ENCODE results near the gene KIF13A. TPM values are rescaled to one million over a fixed set of nuclear protein-coding genes. Genes with fewer than 3 reads are reported as not detected.
"Not testable (repeated sequence)": the region's sequence is repeated elsewhere in the genome, so short reads cannot be mapped to it uniquely, and the experiment has no call there.

Gene KIF13A
- total RNA-seq, 2 donors from 2014 or later, result 0.45 TPM; not detected in 1

DNA sequence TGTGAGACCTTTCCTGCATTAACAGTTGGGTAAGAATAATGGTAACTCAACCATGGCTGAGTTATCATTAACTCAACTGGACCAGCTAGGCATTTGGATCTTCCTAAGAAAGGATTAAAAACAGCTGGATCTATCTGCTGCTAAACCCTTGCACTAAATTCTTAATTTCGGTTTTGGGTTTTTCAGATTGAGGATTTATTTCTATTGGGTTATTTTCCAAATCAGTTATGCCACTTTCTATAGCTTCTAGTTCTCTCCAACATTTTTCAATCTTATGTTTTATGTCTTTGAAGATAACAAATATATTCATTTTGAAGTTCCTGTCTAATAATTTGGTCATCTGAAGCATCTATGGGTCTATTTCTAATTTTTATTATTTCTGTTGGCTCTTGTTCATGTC is 92.5 kb downstream of the KIF13A start:
- Mint-ChIP-seq H3K4me3 (no peak overlapping the region), H3K36me3 (ENCODE audit: low read depth) (no peaks in the 10 kb centered on the region), H3K9me3 (peaks cover 15% of the 10 kb centered on the region), H3K4me1 (no peaks in the 10 kb centered on the region), H3K27me3 (peaks cover 21% of the 10 kb centered on the region), H3K27ac (no peak overlapping the region)
- no peak for ATAC-seq (replicated peaks)

DNA sequence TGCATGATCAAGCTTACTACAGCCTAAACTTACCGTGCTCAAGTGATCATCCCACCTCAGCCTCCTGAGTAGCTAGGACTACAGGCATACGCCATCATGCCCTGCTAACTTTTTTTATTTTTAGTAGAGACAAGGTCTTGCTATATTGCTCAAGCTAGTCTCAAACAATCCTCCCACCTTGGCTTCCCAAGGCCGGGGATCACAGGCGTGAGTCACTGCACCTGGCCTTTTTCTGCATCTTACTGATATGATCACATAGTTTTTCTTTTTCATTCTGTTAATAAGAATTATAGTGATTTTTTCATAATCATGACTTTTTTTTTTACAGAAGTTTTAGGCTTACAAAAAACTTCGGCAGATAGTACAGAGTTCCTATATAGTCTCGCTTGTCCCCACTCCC is 93.2 kb downstream of the KIF13A start:
- Mint-ChIP-seq H3K27ac (no peak overlapping the region), H3K9me3 (peaks cover 15% of the 10 kb centered on the region), H3K4me3 (no peak overlapping the region), H3K4me1 (no peaks in the 10 kb centered on the region), H3K27me3 (peaks cover 21% of the 10 kb centered on the region), H3K36me3 (ENCODE audit: low read depth) (no peaks in the 10 kb centered on the region)
- ATAC-seq (replicated peaks), result no peak

DNA sequence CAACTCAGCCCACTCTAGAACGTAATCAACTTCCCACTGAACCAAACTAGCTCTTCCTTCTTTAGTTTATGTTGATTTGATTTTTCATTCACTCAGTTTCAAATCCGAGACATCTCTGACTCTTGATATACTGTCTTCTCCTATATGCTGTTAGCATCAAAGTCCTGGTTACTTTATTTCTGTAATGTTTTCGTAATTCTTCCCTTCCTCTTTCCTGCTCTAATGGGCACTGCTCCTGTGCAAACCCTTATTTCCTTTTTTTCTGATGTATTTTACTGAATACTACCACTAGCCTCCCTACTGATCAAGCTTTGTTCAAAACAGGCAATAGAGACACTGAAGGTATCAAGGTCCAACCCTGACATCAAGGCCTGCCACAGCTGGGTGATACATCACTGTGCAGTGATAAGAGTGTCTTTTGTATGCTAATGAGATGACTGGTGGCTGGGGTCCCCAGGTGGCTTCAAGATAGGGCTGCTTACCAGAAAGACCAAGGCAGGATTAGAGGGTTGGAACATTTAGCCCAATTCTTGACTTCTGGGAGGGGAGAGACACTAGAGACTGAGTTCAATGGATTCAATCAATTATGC is 95.2 kb downstream of the KIF13A start:
- H3K27me3 Mint-ChIP-seq, result peaks cover 20% of the 10 kb centered on the region
- H3K9me3 Mint-ChIP-seq, result peaks cover 15% of the 10 kb centered on the region
- H3K27ac Mint-ChIP-seq, result no peak overlapping the region
- ATAC-seq (replicated peaks), result no peak
- H3K4me3 Mint-ChIP-seq, result no peak overlapping the region
- no peaks in the 10 kb centered on the region for H3K4me1 Mint-ChIP-seq
- no peaks in the 10 kb centered on the region for H3K36me3 Mint-ChIP-seq (ENCODE audit: low read depth)

DNA sequence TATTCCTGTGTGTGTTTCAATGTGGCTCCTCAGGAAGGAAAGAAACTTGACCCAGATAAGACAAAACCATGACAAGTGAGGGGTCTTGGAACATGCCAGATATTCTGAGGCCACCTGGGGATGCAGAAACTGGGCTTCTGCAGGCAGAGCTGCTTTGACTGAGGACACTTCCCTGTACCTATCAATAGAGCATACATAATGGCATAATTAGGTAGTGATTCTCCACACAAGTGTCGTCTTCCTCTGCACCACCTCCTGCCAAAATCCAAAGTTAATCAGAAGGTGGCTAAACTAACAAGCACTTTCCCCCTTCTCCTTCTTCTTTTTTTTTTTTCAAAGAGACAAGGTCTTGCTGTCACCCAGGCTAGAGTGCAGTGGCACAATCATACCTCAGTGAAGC is 97.1 kb downstream of the KIF13A start:
- Mint-ChIP-seq H3K9me3 (peaks cover 2% of the 10 kb centered on the region), H3K4me1 (no peaks in the 10 kb centered on the region), H3K27ac (no peak overlapping the region), H3K36me3 (ENCODE audit: low read depth) (no peaks in the 10 kb centered on the region), H3K4me3 (no peak overlapping the region), H3K27me3 (peaks cover 23% of the 10 kb centered on the region)
- no peak for ATAC-seq (replicated peaks)

DNA sequence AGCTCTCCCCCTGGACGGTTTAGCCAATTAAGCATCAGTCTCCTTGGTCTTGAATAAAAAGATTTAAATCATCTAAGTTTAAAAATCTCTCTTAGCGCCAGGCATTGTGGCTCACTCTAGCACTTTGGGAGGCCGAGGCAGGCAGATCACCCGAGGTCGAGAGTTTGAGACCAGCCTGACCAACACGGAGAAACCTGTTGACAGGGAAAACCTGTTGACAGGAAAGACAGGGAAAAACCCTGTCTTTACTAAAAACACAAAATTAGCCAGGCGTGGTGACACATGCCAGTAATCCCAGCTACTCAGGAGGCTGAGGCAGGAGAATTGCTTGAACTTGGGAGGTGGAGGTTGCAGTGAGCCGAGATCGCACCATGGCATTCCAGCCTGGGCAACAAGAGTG is 97.7 kb downstream of the KIF13A start:
- H3K27me3 Mint-ChIP-seq, result peaks cover 24% of the 10 kb centered on the region
- not testable (repeated sequence) for H3K36me3 Mint-ChIP-seq (ENCODE audit: low read depth); H3K4me1 Mint-ChIP-seq; ATAC-seq (replicated peaks); H3K27ac Mint-ChIP-seq; H3K9me3 Mint-ChIP-seq; H3K4me3 Mint-ChIP-seq

DNA sequence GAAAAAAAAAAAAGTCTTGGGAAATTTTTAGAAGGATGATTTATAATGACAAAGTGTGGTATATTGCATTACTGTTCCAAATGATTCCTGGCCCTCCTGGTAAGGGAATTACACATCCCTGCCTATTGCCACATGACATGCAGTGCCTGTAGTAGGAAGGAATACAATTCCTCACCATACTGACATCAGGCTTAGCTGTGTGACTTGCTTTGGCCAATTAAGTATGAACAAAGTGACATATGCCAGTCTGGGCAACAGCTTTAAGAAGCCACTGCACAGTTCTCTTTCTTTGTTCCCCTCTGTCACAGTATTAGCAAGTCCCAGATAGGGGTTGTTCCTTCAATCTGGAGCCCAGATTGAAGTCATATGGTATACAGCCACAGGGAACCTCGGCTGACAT is 100.5 kb downstream of the KIF13A start:
- H3K4me3 Mint-ChIP-seq, result no peak overlapping the region
- H3K27me3 Mint-ChIP-seq, result peaks cover 33% of the 10 kb centered on the region
- H3K9me3 Mint-ChIP-seq, result no peaks in the 10 kb centered on the region
- no peak for ATAC-seq (replicated peaks)
- H3K36me3 Mint-ChIP-seq (ENCODE audit: low read depth), result no peaks in the 10 kb centered on the region
- H3K4me1 Mint-ChIP-seq, result no peaks in the 10 kb centered on the region
- H3K27ac Mint-ChIP-seq, result no peak overlapping the region

DNA sequence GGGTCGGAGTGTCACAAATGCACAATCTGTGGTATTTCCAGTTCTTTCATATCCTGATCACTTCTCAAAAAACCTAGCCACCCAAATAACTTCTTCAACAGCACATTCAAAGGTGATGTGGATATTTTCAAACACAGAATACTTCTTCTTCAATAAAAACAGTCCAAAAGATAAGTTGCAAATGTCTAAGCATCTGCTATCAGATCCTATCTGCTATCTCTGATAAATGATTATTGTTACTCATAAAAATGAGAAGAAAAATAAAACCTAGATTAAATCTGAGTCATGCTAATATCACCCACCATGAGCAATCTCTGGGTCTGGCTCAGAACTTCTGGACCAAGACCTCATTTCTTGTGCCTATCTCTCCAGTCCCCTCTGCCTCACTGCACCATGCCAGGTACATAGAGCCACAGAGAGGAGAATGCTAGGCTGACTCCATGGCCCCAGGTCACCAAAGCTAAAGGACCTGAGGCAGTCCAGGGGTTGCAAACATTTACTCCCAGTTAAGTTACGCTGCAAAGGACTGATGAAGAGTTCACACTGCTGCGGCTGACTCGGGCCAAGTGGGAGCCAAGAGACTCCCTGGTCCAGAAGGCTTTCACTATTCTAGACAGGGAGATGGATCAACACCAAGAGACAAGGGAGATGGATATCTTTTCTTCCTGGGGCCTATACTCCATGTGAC is 101.4 kb downstream of the KIF13A start:
- no peaks in the 10 kb centered on the region for H3K4me1 Mint-ChIP-seq
- H3K9me3 Mint-ChIP-seq, result no peaks in the 10 kb centered on the region
- H3K4me3 Mint-ChIP-seq, result no peak overlapping the region
- no peaks in the 10 kb centered on the region for H3K36me3 Mint-ChIP-seq (ENCODE audit: low read depth)
- H3K27ac Mint-ChIP-seq, result no peak overlapping the region
- no peak for ATAC-seq (replicated peaks)
- peaks cover 31% of the 10 kb centered on the region for H3K27me3 Mint-ChIP-seq

DNA sequence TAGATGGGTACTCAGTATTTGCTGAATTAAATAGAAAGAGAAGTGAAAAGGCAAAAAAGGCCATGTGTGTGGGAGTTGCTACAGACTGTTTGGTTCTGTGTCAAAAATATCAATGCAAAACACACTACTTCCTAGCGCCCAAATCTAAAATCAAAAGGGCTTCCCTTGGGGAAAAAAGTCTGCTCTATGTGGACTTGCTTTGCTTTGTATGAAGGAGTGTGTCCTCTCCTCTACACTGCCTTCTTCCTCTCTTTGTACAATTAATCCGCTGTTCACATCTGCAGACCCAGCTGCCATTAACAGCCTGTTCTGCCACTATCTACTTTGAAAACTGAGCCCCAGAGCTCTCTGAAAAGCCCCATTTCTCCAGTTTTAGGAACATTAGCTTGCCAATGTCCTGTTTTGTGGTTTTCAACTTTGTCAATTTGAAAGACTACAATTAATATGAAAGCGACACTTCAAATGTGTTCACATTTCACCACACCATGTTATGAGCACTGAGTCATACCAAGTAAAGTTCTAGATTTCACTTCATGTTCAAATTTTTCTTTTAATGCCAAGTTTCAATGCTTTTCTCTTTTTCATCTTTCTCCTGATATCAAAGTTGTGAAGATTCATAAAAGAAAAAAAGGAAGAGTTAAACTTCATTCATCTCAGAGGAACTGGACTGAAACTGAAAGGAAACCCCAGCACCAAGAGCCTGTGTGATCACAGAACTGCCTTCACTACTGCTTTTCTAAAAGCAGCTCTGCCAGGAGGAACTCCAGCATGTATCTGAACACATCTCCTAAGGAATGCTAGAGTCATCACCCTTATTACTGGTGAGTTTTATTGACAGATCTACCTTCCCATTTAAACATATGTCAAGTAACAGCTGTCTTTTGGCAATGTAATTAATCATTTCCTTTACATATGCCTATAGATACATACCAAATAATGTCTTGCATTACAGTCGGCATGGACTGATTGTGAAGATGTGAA is 102.6 kb downstream of the KIF13A start:
- Mint-ChIP-seq H3K4me1 (no peaks in the 10 kb centered on the region), H3K27me3 (peaks cover 28% of the 10 kb centered on the region), H3K27ac (peak overlapping the region; percentile 50), H3K36me3 (ENCODE audit: low read depth) (no peaks in the 10 kb centered on the region), H3K4me3 (no peak overlapping the region), H3K9me3 (no peaks in the 10 kb centered on the region)
- peak; percentile 78 for ATAC-seq (replicated peaks)

DNA sequence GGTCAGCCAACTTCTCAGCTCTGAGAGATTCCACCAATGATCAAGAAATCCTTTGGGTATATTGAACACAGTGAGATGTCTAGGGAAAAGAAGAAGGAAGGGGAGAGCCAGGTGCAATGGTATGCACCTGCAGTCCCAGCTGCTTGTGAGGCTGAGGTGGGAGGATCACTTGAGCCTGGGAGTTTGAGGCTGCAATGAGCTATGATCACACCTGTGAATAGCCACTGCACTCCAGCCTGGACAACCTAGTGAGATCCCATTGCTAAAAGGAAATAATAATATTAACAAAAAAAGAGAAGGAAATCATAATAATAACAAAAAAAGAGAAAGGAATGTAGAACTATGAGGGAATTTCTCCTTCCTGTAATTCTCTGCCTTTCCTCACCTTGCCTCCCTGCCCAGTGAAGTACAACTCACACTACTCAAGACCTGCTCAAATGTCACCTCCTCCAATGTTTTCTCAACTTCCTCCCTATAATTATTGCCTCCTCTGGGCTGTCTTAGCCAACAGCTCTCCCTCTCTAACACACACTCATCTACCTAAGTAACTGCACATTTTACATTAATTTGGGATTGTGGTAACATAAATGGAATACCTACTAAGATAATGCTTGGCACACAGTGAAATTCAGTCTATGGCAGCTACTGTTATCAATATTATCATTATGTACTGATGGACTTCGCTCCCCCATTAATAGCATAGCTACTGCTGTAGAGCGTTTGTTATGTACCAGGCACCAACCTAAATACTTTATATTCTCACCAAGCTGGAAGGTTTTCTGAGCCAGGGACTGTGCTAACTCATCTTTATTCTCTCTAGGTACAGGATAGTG is 103.6 kb downstream of the KIF13A start:
- no peaks in the 10 kb centered on the region for H3K9me3 Mint-ChIP-seq
- peaks cover 31% of the 10 kb centered on the region for H3K27me3 Mint-ChIP-seq
- no peaks in the 10 kb centered on the region for H3K4me1 Mint-ChIP-seq
- ATAC-seq (replicated peaks), result no peak
- H3K4me3 Mint-ChIP-seq, result no peak overlapping the region
- H3K36me3 Mint-ChIP-seq (ENCODE audit: low read depth), result no peaks in the 10 kb centered on the region
- H3K27ac Mint-ChIP-seq, result no peak overlapping the region

DNA sequence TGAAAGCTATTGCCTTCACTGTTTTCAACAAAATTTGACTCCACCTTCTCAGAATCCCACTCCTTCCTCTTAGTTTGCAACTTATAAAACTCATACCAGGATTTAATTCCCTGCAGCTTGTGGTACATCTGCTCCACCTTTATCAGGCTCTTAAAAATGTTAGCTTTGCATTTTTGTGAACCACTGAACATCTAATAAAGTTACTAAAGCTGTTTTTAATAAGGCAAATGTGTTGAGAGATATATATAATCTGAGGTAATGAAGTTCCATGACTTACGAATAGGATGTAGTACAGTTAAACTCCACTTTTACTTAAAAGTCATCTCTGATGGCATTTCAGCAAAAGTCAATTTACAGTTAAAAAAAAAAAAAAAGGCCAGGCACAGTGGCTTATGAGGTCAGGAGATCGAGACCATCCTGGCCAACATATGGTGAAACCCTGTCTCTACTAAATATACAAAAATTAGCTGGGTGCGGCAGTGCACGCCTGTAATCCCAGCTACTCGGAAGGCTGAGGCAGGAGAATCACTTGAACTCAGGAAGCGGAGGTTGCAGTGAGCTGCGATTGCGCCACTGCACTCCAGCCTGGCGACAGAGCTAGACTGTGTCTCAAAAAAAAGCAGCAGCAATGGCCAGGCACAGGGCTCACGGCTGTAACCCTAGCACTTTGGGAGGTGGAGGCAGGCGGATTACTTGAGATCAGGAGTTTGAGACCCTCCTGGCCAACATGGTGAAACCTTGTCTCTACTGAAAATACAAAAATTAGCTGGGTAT is 106.2 kb downstream of the KIF13A start:
- no peak overlapping the region for H3K27ac Mint-ChIP-seq
- peaks cover 27% of the 10 kb centered on the region for H3K27me3 Mint-ChIP-seq
- no peaks in the 10 kb centered on the region for H3K36me3 Mint-ChIP-seq (ENCODE audit: low read depth)
- no peaks in the 10 kb centered on the region for H3K9me3 Mint-ChIP-seq
- ATAC-seq (replicated peaks), result no peak
- H3K4me3 Mint-ChIP-seq, result no peak overlapping the region
- no peaks in the 10 kb centered on the region for H3K4me1 Mint-ChIP-seq

DNA sequence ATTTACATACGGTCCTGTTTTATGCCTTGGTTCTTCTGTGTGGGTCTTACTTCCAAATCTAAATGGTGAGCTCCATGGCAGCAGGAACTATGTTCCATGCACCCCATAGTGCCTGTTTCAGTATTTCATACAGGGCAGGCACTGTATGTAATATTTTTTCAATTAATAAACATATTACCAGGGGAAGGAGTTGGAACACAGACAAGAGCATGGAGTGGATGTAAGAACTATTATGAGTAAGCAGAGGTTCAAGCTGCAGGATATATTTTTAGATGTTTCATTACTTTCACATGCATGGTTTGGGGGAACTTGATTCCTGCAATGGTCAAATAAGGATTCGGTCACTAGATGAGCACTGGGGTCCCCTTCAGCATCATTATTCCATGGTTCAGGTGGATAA is 108.3 kb downstream of the KIF13A start:
- ATAC-seq (replicated peaks), result no peak
- Mint-ChIP-seq H3K4me3 (no peak overlapping the region), H3K27me3 (peaks cover 13% of the 10 kb centered on the region), H3K27ac (no peak overlapping the region), H3K9me3 (no peaks in the 10 kb centered on the region), H3K4me1 (no peaks in the 10 kb centered on the region), H3K36me3 (ENCODE audit: low read depth) (no peaks in the 10 kb centered on the region)

DNA sequence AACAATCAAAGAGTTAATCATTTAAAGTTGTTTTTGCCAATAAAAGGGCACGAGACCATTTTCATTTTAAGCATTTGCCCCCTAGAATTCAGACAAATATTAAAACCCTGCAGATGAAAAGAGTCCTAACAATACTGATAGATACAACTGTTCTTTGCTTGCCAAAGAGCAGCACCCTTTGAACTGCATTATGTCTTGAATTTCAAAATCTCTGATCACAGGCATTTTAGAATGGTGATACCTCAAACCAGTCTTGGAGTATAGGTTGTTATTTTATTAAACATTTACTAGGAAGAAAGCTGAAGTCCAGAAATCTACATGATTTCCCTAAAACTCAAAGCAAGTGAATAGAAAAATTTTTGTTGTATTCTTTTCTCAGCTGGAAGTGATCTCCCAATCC is 108.7 kb downstream of the KIF13A start:
- Mint-ChIP-seq H3K9me3 (no peaks in the 10 kb centered on the region), H3K27me3 (peaks cover 10% of the 10 kb centered on the region), H3K4me1 (no peaks in the 10 kb centered on the region), H3K36me3 (ENCODE audit: low read depth) (no peaks in the 10 kb centered on the region), H3K27ac (no peak overlapping the region), H3K4me3 (no peak overlapping the region)
- no peak for ATAC-seq (replicated peaks)

DNA sequence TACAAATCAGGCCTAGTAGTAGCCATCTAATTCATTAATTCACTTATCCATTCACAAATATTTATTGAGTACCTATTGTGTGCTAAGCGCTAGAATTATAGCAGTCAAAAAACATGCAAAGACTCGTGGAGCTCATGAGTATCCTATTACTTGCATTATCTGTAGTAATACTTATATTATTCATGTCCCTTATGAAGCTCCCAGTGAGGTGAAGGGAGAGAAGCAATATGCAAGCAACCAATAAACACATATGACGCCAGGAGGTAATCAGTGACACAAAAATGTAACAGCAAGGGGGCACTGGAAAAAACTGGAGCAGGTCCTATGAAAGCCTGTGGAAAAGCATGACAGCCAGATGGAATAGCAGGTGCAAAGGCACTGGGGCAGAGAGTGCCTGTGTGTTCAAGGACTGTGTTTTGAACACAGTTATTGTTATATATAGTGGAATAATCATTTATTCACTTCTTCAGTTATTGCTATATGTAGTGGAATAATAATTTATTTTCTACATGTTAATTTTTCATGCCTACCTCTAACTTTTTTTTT is 109.5 kb downstream of the KIF13A start:
- Mint-ChIP-seq H3K27me3 (peaks cover 6% of the 10 kb centered on the region), H3K9me3 (no peaks in the 10 kb centered on the region), H3K4me1 (no peaks in the 10 kb centered on the region), H3K27ac (no peak overlapping the region), H3K36me3 (ENCODE audit: low read depth) (no peaks in the 10 kb centered on the region), H3K4me3 (no peak overlapping the region)
- ATAC-seq (replicated peaks), result no peak

Measured in activated T-helper 17 cell treated with anti-CD3 and anti-CD28 coated beads, Interleukin-2, amount 50 U/mL, for 72 hours (primary cell).